B cell (primary cell): ENCODE measurements around the gene TSTD1. TPM values are rescaled to one million over a fixed set of nuclear protein-coding genes. Genes with fewer than 3 reads are reported as not detected.

Experiments
- ATAC-seq: fragments of 200-7000 bp; cut with Tn5 transposase; one replicate; pipeline ENCODE4 v1.10.0; 2021; ENCODE audit warnings: low read depth, mild to moderate bottlenecking, moderate number of reproducible peaks, moderate library complexity
- CTCF ChIA-PET: fragments of 350-600 bp; sonication (Branson Sonifier 250); formaldehyde crosslinking; loops from one replicate; lab custom pipeline; 2021; ENCODE audit warnings: antibody characterized with exemption, inconsistent platforms; lab: Charles Lee
- POLR2A ChIA-PET: fragments of 350-600 bp; sonication (Branson Sonifier 250); formaldehyde crosslinking; loops from one replicate; lab custom pipeline; 2021; ENCODE audit warnings: antibody characterized with exemption; lab: Charles Lee
- DNase-seq: peaks from one replicate; pipeline ENCODE4 v3.0.0; 2013
- H2AFZ ChIP-seq: 2 replicates; pipeline ENCODE4 v1.6.1; 2012; ENCODE audit warnings: mild to moderate bottlenecking, low read depth, low read length; ENCODE audit not compliant: insufficient read depth, poor library complexity, severe bottlenecking
- H3K27ac ChIP-seq, 2 donors: 1 replicate in 1 of 2; 2 replicates in 1 of 2; pipeline ENCODE4 v1.5.1; 2012 to 2013; ENCODE audit warnings: low read length in 2 of 2, mild to moderate bottlenecking in 2 of 2, moderate library complexity in 1 of 2
- H3K27me3 ChIP-seq, 4 experiments: fragments of 200-600 bp in 1 of 4; sonication (generic) in 1 of 4; replicated peaks in 1 of 4; 1 replicate in 2 of 4; 2 replicates in 2 of 4; pipeline versions ENCODE4 v1.6.1 to v1.7.0; 2013 to 2016; ENCODE audit warnings: low read length in 3 of 4, mild to moderate bottlenecking in 2 of 4, mixed read lengths in 1 of 4, moderate library complexity in 1 of 4; ENCODE audit not compliant: insufficient read depth in 4 of 4, control insufficient read depth in 3 of 4; ENCODE audit errors: control extremely low read depth in 1 of 4
- H3K36me3 ChIP-seq, 2 experiments: replicated peaks in 1 of 2; 1 replicate in 1 of 2; 2 replicates in 1 of 2; pipeline versions ENCODE4 v1.6.1 to v1.7.1; 2013; ENCODE audit warnings: low read length in 1 of 2; ENCODE audit not compliant: insufficient read depth in 2 of 2, control insufficient read depth in 1 of 2; ENCODE audit errors: control extremely low read depth in 1 of 2, extremely low read depth in 1 of 2
- H3K4me1 ChIP-seq, 2 donors: fragments of 200-600 bp in 1 of 2; sonication (generic) in 1 of 2; 1 replicate in 1 of 2; 2 replicates in 1 of 2; pipeline versions ENCODE4 v1.5.1 to v1.6.1; 2013 to 2017; ENCODE audit warnings: low read length in 2 of 2; ENCODE audit not compliant: control insufficient read depth in 2 of 2, insufficient read depth in 2 of 2
- H3K4me2 ChIP-seq: replicated peaks from 2 replicates; pipeline ENCODE3; 2012; ENCODE audit warnings: mild to moderate bottlenecking, low read depth, low read length; ENCODE audit not compliant: poor library complexity, severe bottlenecking
- H3K4me3 ChIP-seq, 5 experiments: fragments of 200-600 bp in 1 of 5; sonication (generic) in 1 of 5; 1 replicate in 3 of 5; 2 replicates in 2 of 5; pipeline versions ENCODE4 v1.5.1 to v1.7.0; 2011 to 2016; ENCODE audit warnings: low read length in 4 of 5, mild to moderate bottlenecking in 4 of 5, low read depth in 2 of 5, control low read depth in 1 of 5, moderate library complexity in 1 of 5; ENCODE audit not compliant: insufficient read depth in 1 of 5; ENCODE audit errors: control extremely low read depth in 1 of 5, extremely low read depth in 1 of 5
- H3K79me2 ChIP-seq: fragments of 200-600 bp; sonication (generic); one replicate; pipeline ENCODE4 v1.6.0; 2016; ENCODE audit warnings: low read length; ENCODE audit not compliant: control insufficient read depth, insufficient read depth
- H3K9ac ChIP-seq: fragments of 200-600 bp; sonication (generic); 2 replicates; pipeline ENCODE4 v1.6.1; 2017; ENCODE audit warnings: mild to moderate bottlenecking, low read length, moderate library complexity
- H3K9me3 ChIP-seq, 3 donors: one replicate each; pipeline versions ENCODE4 v1.6.1 to v1.7.1; 2013; ENCODE audit warnings: low read length in 2 of 3; ENCODE audit not compliant: control insufficient read depth in 2 of 3, insufficient read depth in 1 of 3; ENCODE audit errors: control extremely low read depth in 1 of 3
- H4K20me1 ChIP-seq: 2 replicates; pipeline ENCODE4 v1.6.0; 2012; ENCODE audit warnings: mild to moderate bottlenecking, low read length; ENCODE audit not compliant: insufficient read depth, control insufficient read depth, poor library complexity, severe bottlenecking
- H3K27ac Mint-ChIP-seq: one replicate; pipeline ENCODE4 v1.8.0; 2021; ENCODE audit warnings: mixed read lengths
- H3K27me3 Mint-ChIP-seq: one replicate; pipeline ENCODE4 v1.8.0; 2021; ENCODE audit warnings: mixed read lengths
- H3K4me1 Mint-ChIP-seq: one replicate; pipeline ENCODE4 v1.8.0; 2021; ENCODE audit warnings: mixed read lengths
- H3K4me3 Mint-ChIP-seq: one replicate; pipeline ENCODE4 v1.8.0; 2021; ENCODE audit warnings: mixed read lengths
- H3K9me3 Mint-ChIP-seq: one replicate; pipeline ENCODE4 v1.8.0; 2022; ENCODE audit warnings: mixed read lengths; ENCODE audit not compliant: insufficient read depth
- CTCF ChIP-seq: fragments of 200-600 bp; IDR thresholded peaks from one replicate; pipeline ENCODE4 v1.8.0; 2022; ENCODE audit warnings: antibody characterized with exemption, mild to moderate bottlenecking
- EZH2 ChIP-seq: IDR thresholded peaks from 2 replicates; pipeline ENCODE4 v1.6.1; 2012; ENCODE audit warnings: borderline replicate concordance, low read depth, mild to moderate bottlenecking, moderate library complexity, low read length; ENCODE audit not compliant: insufficient read depth, poor library complexity, severe bottlenecking
- WGBS: methylation state at CpG from one replicate; pipeline ENCODE4 v1.1.5; 2013; ENCODE audit warnings: missing lambda C conversion rate; ENCODE audit not compliant: insufficient coverage; 5-methylcytosine and 5-hydroxymethylcytosine counted together
- intact Hi-C: fragments of 100-400 bp; cut with micrococcal nuclease; formaldehyde crosslinking; loops from one replicate; pipeline ENCODE4 v1.10.0; 2022
- polyA plus RNA-seq: library from polyadenylated mRNA; depleted of rRNA; stranded (reverse); fragments of >200 nt; gene quantifications from 2 replicates; pipeline ENCODE4 v1.2.3, GENCODE V29; 2012
- total RNA-seq, 2 donors: library from RNA; stranded (reverse); fragments of 120-200 nt in 1 of 2; gene quantifications; 1 replicate in 1 of 2; 2 replicates in 1 of 2; pipeline versions ENCODE4 v1.2.3 to v1.2.4, GENCODE V29; 2013 to 2022

The TSTD1 gene
- total and polyA plus RNA-seq, 2 donors (not counting 1 experiment from before 2014, with no cell fraction given) = 85.6 to 242 TPM

DNA sequence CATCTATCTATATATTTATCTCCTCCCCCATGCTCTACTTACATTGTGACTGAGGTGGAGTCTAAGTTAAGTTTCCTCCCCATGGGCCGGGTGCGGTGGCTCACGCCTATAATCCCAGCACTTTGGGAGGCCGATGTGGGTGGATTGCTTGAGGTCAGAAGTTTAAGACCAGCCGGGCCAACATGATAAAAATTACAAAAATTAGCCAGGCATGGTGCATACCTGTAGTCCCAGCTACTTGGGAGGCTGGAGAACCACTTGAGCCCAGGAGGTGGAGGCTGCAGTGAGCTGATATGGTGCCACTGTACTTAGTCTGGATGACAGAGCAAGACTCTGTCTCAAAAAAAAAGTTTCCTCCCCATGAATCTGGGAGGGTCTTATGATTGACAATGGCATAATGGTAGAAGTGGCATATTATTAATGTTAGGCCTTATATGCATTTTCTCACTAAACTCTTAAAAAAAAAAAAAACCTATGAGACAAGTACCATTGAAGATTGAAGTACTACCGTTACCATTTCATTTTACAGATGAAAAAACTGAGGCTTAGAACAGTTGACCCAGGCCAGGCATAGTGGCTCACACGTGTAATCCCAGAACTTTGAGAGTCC, 29.1 kb downstream of the TSTD1 start:
- H3K9ac ChIP-seq = no peak overlapping the region
- DNase-seq = no peak
- no peaks in the 10 kb centered on the region for H3K27me3 ChIP-seq
- H2AFZ ChIP-seq = no peak overlapping the region
- TF ChIP-seq CTCF (no peak), EZH2 (no peak)
- Mint-ChIP-seq H3K27me3 (no peaks in the 10 kb centered on the region), H3K4me3 (no peak overlapping the region), H3K4me1 (peaks cover 20% of the 10 kb centered on the region), H3K9me3 (no peaks in the 10 kb centered on the region), H3K27ac (no peak overlapping the region)
- ATAC-seq = no peak
- H3K4me2 ChIP-seq = no peak overlapping the region
- intact Hi-C loops = no loop called here
- no peak overlapping the region for H3K27ac ChIP-seq
- WGBS = 96% methylated on average over 7 of the region's 7 CpGs
- no peak overlapping the region for H3K4me3 ChIP-seq
- ChIA-PET CTCF (interaction anchor here (1.7 to 5.4 kb wide), 2 partner anchors 13 to 20 kb away, joined by 7 to 45 read pairs; no protein-coding TSS in a partner anchor), POLR2A (no interaction called here)
- peaks cover 19 to 25% of the 10 kb centered on the region in 2 donors for H3K4me1 ChIP-seq
- H3K36me3 ChIP-seq = peaks cover 0 to 2% of the 10 kb centered on the region in 2 experiments
- H3K79me2 ChIP-seq = peaks cover 45% of the 10 kb centered on the region
- H3K9me3 ChIP-seq = no peaks in the 10 kb centered on the region
- H4K20me1 ChIP-seq = no peaks in the 10 kb centered on the region

DNA sequence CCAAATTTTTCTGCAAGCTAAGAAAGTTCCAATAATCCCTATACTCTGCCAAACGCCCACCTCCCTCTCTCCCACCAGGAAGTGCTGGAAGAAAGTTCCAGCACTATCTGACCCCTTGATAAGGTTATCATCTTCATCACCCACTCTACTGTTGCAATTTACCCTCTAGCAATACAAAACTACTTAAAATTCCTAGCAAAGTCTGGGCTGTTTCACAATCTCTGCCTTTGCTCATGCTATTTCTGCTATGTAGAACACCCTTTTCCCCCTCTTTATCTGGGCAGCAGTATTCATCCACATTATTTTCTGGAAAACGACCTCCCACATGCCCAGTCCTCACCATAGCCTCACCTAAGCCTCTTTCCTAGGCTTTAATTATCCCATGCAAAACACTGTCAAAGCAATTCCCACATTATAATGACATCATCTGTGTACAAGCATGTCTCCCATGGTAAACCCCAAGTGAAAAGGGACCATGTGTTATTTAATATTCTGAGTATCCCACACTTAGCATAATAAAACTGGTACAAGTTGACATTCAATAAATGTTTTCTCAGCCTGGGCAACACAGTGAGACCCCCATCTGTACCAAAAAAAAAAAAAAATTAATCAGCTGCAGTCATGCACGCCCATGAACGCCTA, 29.8 kb downstream of the TSTD1 start:
- Histone ChIP-seq H3K79me2 (peaks cover 51% of the 10 kb centered on the region), H3K4me1 (peaks cover 16 to 21% of the 10 kb centered on the region in 2 donors), H3K27ac (no peak overlapping the region), H3K36me3 (peaks cover 0 to 2% of the 10 kb centered on the region in 2 experiments), H3K4me3 (no peak overlapping the region), H3K9ac (no peak overlapping the region), H3K4me2 (no peak overlapping the region), H3K9me3 (no peaks in the 10 kb centered on the region), H3K27me3 (no peaks in the 10 kb centered on the region), H4K20me1 (no peaks in the 10 kb centered on the region), H2AFZ (no peak overlapping the region)
- ATAC-seq (no peak), DNase-seq (no peak)
- intact Hi-C loops = no loop called here
- peaks cover 17% of the 10 kb centered on the region for H3K4me1 Mint-ChIP-seq
- H3K27ac Mint-ChIP-seq = no peak overlapping the region
- no peaks in the 10 kb centered on the region for H3K27me3 Mint-ChIP-seq
- ChIA-PET POLR2A (no interaction called here), CTCF (no interaction called here)
- H3K9me3 Mint-ChIP-seq = no peaks in the 10 kb centered on the region
- no peak for TF ChIP-seq EZH2
- TF ChIP-seq CTCF = no peak
- H3K4me3 Mint-ChIP-seq = no peak overlapping the region
- WGBS = 84% methylated on average over 2 of the region's 4 CpGs
